T-helper 9 cell (primary cell): Measurements from ENCODE around the gene SLC38A9.
"Not testable (repeated sequence)": the region's sequence is repeated elsewhere in the genome, so short reads cannot be mapped to it uniquely, and the experiment has no call there.

Experiments
- DNase-seq: peaks from one replicate; pipeline ENCODE4 v3.0.0-alpha.2; 2020
- total RNA-seq, 2 donors: gene quantifications; one replicate each; lab custom pipeline; 2026; lab: John Stamatoyannopoulos, UW

SLC38A9 gene
- total RNA-seq = 13.5 to 24.9 reads per million in 2 donors

- peak; percentile 91 for DNase-seq
Observed at GRCh38 chr5:55712023-55712859, at the start of gene SLC38A9. TSS of gene SLC38A9 (minus strand) at chr5:55712324. CDS start at chr5:55697958, 14,366 bp downstream.

GRCh38 chr5:55761721-55762120 is 49.6 kb upstream of the SLC38A9 start:
- not testable (repeated sequence) for DNase-seq

- DNase-seq = no peak
Observed at GRCh38 chr5:55758714-55759113, 46.6 kb upstream of the SLC38A9 start.

GRCh38 chr5:55758231-55758630 is 46.1 kb upstream of the SLC38A9 start:
- DNase-seq = no peak

GRCh38 chr5:55750499-55750898 is 38.4 kb upstream of the SLC38A9 start:
- no peak for DNase-seq

GRCh38 chr5:55750063-55750462 is 37.9 kb upstream of the SLC38A9 start:
- DNase-seq = no peak

GRCh38 chr5:55749387-55749786 is 37.3 kb upstream of the SLC38A9 start:
- no peak for DNase-seq

GRCh38 chr5:55747778-55748318 is 35.7 kb upstream of the SLC38A9 start:
- DNase-seq = no peak

GRCh38 chr5:55742778-55743177 is 30.7 kb upstream of the SLC38A9 start:
- DNase-seq = no peak

GRCh38 chr5:55737793-55738192 is 25.7 kb upstream of the SLC38A9 start, which contains the start of gene DDX4:
TSS of gene DDX4 (plus strand) at chr5:55738061. CDS start at chr5:55738964, 903 bp downstream.
- DNase-seq = no peak

GRCh38 chr5:55734658-55735057 is 22.5 kb upstream of the SLC38A9 start:
- no peak for DNase-seq

GRCh38 chr5:55732585-55732984 is 20.5 kb upstream of the SLC38A9 start:
- DNase-seq = no peak

- DNase-seq = no peak
Observed at GRCh38 chr5:55731848-55732247, 19.7 kb upstream of the SLC38A9 start.

GRCh38 chr5:55724281-55724680 is 12.2 kb upstream of the SLC38A9 start:
- no peak for DNase-seq

GRCh38 chr5:55720188-55720703 is 8.1 kb upstream of the SLC38A9 start:
- DNase-seq = no peak

- not testable (repeated sequence) for DNase-seq
Observed at GRCh38 chr5:55719026-55719425, 6.9 kb upstream of the SLC38A9 start.

- DNase-seq = no peak
Observed at GRCh38 chr5:55715519-55716078, 3.5 kb upstream of the SLC38A9 start.

- DNase-seq = no peak
Observed at GRCh38 chr5:55714749-55715148, 2.6 kb upstream of the SLC38A9 start.

GRCh38 chr5:55714339-55714738 is 2.2 kb upstream of the SLC38A9 start:
- no peak for DNase-seq

- no peak for DNase-seq
Observed at GRCh38 chr5:55713871-55714270, 1.7 kb upstream of the SLC38A9 start.

- no peak for DNase-seq
Observed at GRCh38 chr5:55711507-55712022, 559 bp downstream of the SLC38A9 start.

GRCh38 chr5:55708732-55709131 is 3.4 kb downstream of the SLC38A9 start:
- DNase-seq = no peak

- DNase-seq = no peak
Observed at GRCh38 chr5:55706230-55706629, 5.9 kb downstream of the SLC38A9 start.
